ENCODE results near the gene PTPRN2.

DNA sequence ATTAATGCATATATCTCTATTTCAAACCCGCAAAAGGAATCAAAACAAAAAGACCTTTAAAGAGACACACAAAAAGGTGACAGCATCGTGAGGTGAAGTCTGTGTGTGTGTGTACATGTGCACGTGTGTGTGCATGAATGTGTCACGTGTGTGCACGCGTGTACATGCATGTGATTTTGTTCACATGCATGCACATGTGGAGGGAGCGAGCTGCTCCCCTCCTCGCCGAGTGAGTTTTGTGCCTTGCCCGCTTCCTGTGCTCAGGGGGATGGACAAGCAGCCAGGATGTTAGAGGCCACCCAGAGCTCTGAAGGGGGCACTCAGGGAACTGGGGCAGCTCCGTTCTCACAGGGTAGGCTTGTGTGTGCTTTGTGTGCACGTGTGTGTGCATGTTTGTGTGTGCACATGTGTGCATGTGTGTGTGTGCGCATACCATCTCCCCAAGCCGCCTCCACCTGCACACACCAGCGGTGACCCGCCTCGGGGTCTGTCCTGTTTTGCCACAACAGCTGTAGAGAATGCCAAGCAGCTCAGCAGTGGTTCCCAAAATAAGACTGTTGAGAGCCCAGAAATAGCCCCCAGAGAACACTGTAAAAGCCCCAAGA is 191.2 kb downstream of the PTPRN2 start:
- TF ChIP-seq CTCF (IDR thresholded peaks at IDR 0.05; ENCODE audit: extremely low read depth in 1 of 2, insufficient read depth in 1 of 2, low read depth in 1 of 2, low read length in 2 of 2) (no peak), POLR2AphosphoS5 (IDR thresholded peaks at IDR 0.05; ENCODE audit: insufficient read depth, low read depth, low read length) (no peak), POLR2A (IDR thresholded peaks at IDR 0.05; ENCODE audit: low read depth, low read length) (no peak), EZH2 (IDR thresholded peaks at IDR 0.05; ENCODE audit: borderline replicate concordance, low read depth, low read length, severe bottlenecking) (no peak), GATA2 (IDR thresholded peaks at IDR 0.05; ENCODE audit: insufficient read depth, insufficient read length, low read depth, low read length) (no peak), JUN (IDR thresholded peaks at IDR 0.05; ENCODE audit: borderline replicate concordance, insufficient read depth, insufficient read length, low read depth) (no peak), FOS (IDR thresholded peaks at IDR 0.05; ENCODE audit: borderline replicate concordance, insufficient read depth, low read length) (no peak), MYC (IDR thresholded peaks at IDR 0.05; ENCODE audit: low read depth, low read length) (no peak), MAX (IDR thresholded peaks at IDR 0.05; ENCODE audit: insufficient read depth, insufficient read length) (no peak)

Data from endothelial cell of umbilical vein (primary cell).